Neural cell (in vitro differentiated cells): ENCODE data around the gene TMEM175. TPM values are rescaled to one million over a fixed set of nuclear protein-coding genes. Genes with fewer than 3 reads are reported as not detected.

Experiments used
- H2AFZ ChIP-seq: fragments of 200-600, 300-800 bp; sonication (generic), shearing (Covaris generic); 2 replicates; pipeline ENCODE4 v1.6.0; 2014; ENCODE audit warnings: low read depth, mild to moderate bottlenecking, antibody characterized with exemption, low read length, moderate library complexity
- H3F3A ChIP-seq: fragments of 200-600 bp; shearing (Covaris generic); 2 replicates; pipeline ENCODE4 v1.6.1; 2016; ENCODE audit warnings: mild to moderate bottlenecking, moderate library complexity, mixed read lengths, antibody characterized with exemption, low read length; ENCODE audit not compliant: insufficient read depth, poor library complexity, severe bottlenecking
- H3K27ac ChIP-seq: fragments of 200-600, 300-800 bp; sonication (generic), shearing (Covaris generic); 2 replicates; pipeline ENCODE4 v1.5.1; 2014; ENCODE audit warnings: mild to moderate bottlenecking, low read length, moderate library complexity
- H3K27me3 ChIP-seq: fragments of 300-800, 200-600 bp; sonication (generic), shearing (Covaris generic); 2 replicates; pipeline ENCODE4 v1.6.0; 2014; ENCODE audit warnings: mild to moderate bottlenecking, low read depth, low read length, moderate library complexity; ENCODE audit not compliant: insufficient read depth
- H3K36me3 ChIP-seq: fragments of 300-800, 200-600 bp; sonication (generic), shearing (Covaris generic); 2 replicates; pipeline ENCODE4 v1.5.1; 2014; ENCODE audit warnings: mild to moderate bottlenecking, antibody characterized with exemption, low read length, moderate library complexity; ENCODE audit not compliant: insufficient read depth
- H3K4me2 ChIP-seq: fragments of 300-800, 200-600 bp; sonication (generic), shearing (Covaris generic); 2 replicates; pipeline ENCODE4 v1.6.0; 2014; ENCODE audit warnings: mild to moderate bottlenecking, low read length
- H3K4me3 ChIP-seq: fragments of 300-800, 200-600 bp; sonication (generic), shearing (Covaris generic); 2 replicates; pipeline ENCODE4 v1.5.1; 2014; ENCODE audit warnings: mild to moderate bottlenecking, low read length, moderate library complexity
- H3K79me2 ChIP-seq: fragments of 200-600 bp; shearing (Covaris generic); replicated peaks from 2 replicates; pipeline ENCODE4 v1.6.0; 2014; ENCODE audit warnings: mild to moderate bottlenecking, low read length, moderate library complexity; ENCODE audit not compliant: insufficient read depth
- H3K9ac ChIP-seq: fragments of 300-800, 200-600 bp; sonication (generic), shearing (Covaris generic); 2 replicates; pipeline ENCODE4 v1.6.1; 2016; ENCODE audit warnings: mild to moderate bottlenecking, low read length, mixed read lengths
- H3K9me2 ChIP-seq: fragments of 200-600 bp; shearing (Covaris generic); 2 replicates; pipeline ENCODE4 v1.6.1; 2016; ENCODE audit warnings: mild to moderate bottlenecking, low read length, mixed read lengths; ENCODE audit not compliant: insufficient read depth
- H3K9me3 ChIP-seq: fragments of 200-600, 300-800 bp; sonication (generic), shearing (Covaris generic); 2 replicates; pipeline ENCODE4 v1.6.1; 2016; ENCODE audit warnings: mild to moderate bottlenecking, mixed run types, low read length, moderate library complexity, mixed read lengths
- H4K20me1 ChIP-seq: fragments of 200-600 bp; shearing (Covaris generic); 2 replicates; pipeline ENCODE4 v1.6.1; 2016; ENCODE audit warnings: mild to moderate bottlenecking, mixed run types; ENCODE audit not compliant: insufficient read depth
- EP300 ChIP-seq: fragments of 450-650 bp; conservative IDR thresholded peaks from 2 replicates; pipeline ENCODE4 v1.6.1; 2014; ENCODE audit warnings: antibody characterized with exemption, mild to moderate bottlenecking, moderate library complexity; ENCODE audit not compliant: poor library complexity, severe bottlenecking
- EZH2 ChIP-seq: fragments of 200-600, 300-800 bp; shearing (Covaris generic), sonication (generic); IDR thresholded peaks from 2 replicates; pipeline ENCODE4 v1.6.1; 2014; ENCODE audit warnings: antibody characterized with exemption, low read length, borderline replicate concordance, mild to moderate bottlenecking; ENCODE audit not compliant: insufficient read depth, poor library complexity, severe bottlenecking
- MXI1 ChIP-seq: fragments of 450-650 bp; conservative IDR thresholded peaks from 2 replicates; pipeline ENCODE4 v1.6.1; 2014; ENCODE audit warnings: antibody characterized with exemption, mild to moderate bottlenecking; ENCODE audit not compliant: poor library complexity, severe bottlenecking
- POLR2AphosphoS5 ChIP-seq: IDR thresholded peaks from 2 replicates; pipeline ENCODE4 v1.6.1; 2012
- RAD21 ChIP-seq: fragments of 450-650 bp; conservative IDR thresholded peaks from 2 replicates; pipeline ENCODE4 v1.6.1; 2014; ENCODE audit warnings: antibody characterized with exemption, mild to moderate bottlenecking, moderate library complexity
- REST ChIP-seq: IDR thresholded peaks from 2 replicates; pipeline ENCODE4 v1.6.1; 2012; ENCODE audit warnings: borderline replicate concordance
- SMC3 ChIP-seq: fragments of 450-650 bp; conservative IDR thresholded peaks from 2 replicates; pipeline ENCODE4 v1.6.1; 2014; ENCODE audit warnings: antibody characterized with exemption, mild to moderate bottlenecking, moderate library complexity; ENCODE audit not compliant: poor library complexity
- TAF1 ChIP-seq: IDR thresholded peaks from 2 replicates; pipeline ENCODE4 v1.6.1; 2012; ENCODE audit warnings: low read depth
- polyA plus RNA-seq: library from polyadenylated mRNA; depleted of rRNA; stranded (reverse); fragments of >200 nt; gene quantifications from 2 replicates; pipeline ENCODE4 v1.2.3, GENCODE V29; 2014
- TF ChIP-seq, protein P1 (sequence below): fragments of 450-650 bp; IDR thresholded peaks from 2 replicates; pipeline ENCODE4 v1.5.1; 2014; ENCODE audit warnings: antibody characterized with exemption, mild to moderate bottlenecking, moderate library complexity; ENCODE audit not compliant: poor library complexity, severe bottlenecking

The TMEM175 gene
- polyA plus RNA-seq, 1 donor from 2014 or later = 36.9 TPM

GRCh38 chr4:968221-968620, 36.0 kb downstream of the TMEM175 start:
- Histone ChIP-seq H3K9ac (no peak overlapping the region), H3K27me3 (peaks cover 8% of the 10 kb centered on the region), H3F3A (no peaks in the 10 kb centered on the region), H3K9me2 (no peaks in the 10 kb centered on the region), H3K9me3 (no peaks in the 10 kb centered on the region), H3K27ac (no peak overlapping the region), H3K36me3 (no peaks in the 10 kb centered on the region), H2AFZ (no peak overlapping the region), H3K79me2 (no peaks in the 10 kb centered on the region), H4K20me1 (no peaks in the 10 kb centered on the region), H3K4me3 (no peak overlapping the region), H3K4me2 (no peak overlapping the region)
- TF ChIP-seq SMC3 (no peak), REST (no peak), POLR2AphosphoS5 (no peak), RAD21 (no peak), MXI1 (no peak), EP300 (no peak), TAF1 (no peak), EZH2 (no peak)
- TF ChIP-seq, protein P1, sequence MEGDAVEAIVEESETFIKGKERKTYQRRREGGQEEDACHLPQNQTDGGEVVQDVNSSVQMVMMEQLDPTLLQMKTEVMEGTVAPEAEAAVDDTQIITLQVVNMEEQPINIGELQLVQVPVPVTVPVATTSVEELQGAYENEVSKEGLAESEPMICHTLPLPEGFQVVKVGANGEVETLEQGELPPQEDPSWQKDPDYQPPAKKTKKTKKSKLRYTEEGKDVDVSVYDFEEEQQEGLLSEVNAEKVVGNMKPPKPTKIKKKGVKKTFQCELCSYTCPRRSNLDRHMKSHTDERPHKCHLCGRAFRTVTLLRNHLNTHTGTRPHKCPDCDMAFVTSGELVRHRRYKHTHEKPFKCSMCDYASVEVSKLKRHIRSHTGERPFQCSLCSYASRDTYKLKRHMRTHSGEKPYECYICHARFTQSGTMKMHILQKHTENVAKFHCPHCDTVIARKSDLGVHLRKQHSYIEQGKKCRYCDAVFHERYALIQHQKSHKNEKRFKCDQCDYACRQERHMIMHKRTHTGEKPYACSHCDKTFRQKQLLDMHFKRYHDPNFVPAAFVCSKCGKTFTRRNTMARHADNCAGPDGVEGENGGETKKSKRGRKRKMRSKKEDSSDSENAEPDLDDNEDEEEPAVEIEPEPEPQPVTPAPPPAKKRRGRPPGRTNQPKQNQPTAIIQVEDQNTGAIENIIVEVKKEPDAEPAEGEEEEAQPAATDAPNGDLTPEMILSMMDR = no peak

GRCh38 chr4:968621-969394, 36.5 kb downstream of the TMEM175 start:
- H3K9ac ChIP-seq = no peak overlapping the region
- H2AFZ ChIP-seq = no peak overlapping the region
- H3K36me3 ChIP-seq = no peaks in the 10 kb centered on the region
- no peak overlapping the region for H3K27ac ChIP-seq
- peaks cover 8% of the 10 kb centered on the region for H3K27me3 ChIP-seq
- H3F3A ChIP-seq = no peaks in the 10 kb centered on the region
- no peak for TF ChIP-seq EZH2
- H3K79me2 ChIP-seq = no peaks in the 10 kb centered on the region
- no peaks in the 10 kb centered on the region for H3K9me2 ChIP-seq
- no peaks in the 10 kb centered on the region for H3K9me3 ChIP-seq
- H3K4me2 ChIP-seq = no peak overlapping the region
- H4K20me1 ChIP-seq = no peaks in the 10 kb centered on the region
- no peak overlapping the region for H3K4me3 ChIP-seq
